HL-60 (cell line): ENCODE measurements around the gene AKAP6.

Source experiments
- DNase-seq, 2 experiments: peaks; one replicate each; pipeline ENCODE4 v3.0.0-alpha.2; 2010 to 2020; ENCODE audit warnings: low read depth in 1 of 2, low spot score in 1 of 2
- H3K27ac ChIP-seq: fragments of 250-450 bp; sonication (Bioruptor Pico); replicated peaks from 2 replicates; pipeline ENCODE4 v1.5.1; 2020; ENCODE audit warnings: mild to moderate bottlenecking, moderate library complexity
- H3K27me3 ChIP-seq: fragments of 250-450 bp; sonication (Bioruptor Pico); 2 replicates; pipeline ENCODE4 v1.5.1; 2021; ENCODE audit warnings: mild to moderate bottlenecking, moderate library complexity; ENCODE audit not compliant: insufficient read depth, poor library complexity, severe bottlenecking
- H3K4me3 ChIP-seq: replicated peaks from 2 replicates; pipeline ENCODE4 v1.5.1; 2011; ENCODE audit warnings: mild to moderate bottlenecking, control low read depth, low read length; ENCODE audit not compliant: insufficient read depth
- GABPA ChIP-seq: IDR thresholded peaks from 2 replicates; pipeline ENCODE4 v1.6.1; 2012; ENCODE audit warnings: low read depth
- POLR2AphosphoS5 ChIP-seq: IDR thresholded peaks from 2 replicates; pipeline ENCODE4 v1.6.1; 2012; ENCODE audit warnings: low read depth
- SPI1 ChIP-seq: IDR thresholded peaks from 2 replicates; pipeline ENCODE4 v1.6.1; 2012; ENCODE audit warnings: low read depth, mild to moderate bottlenecking, borderline replicate concordance
- TF ChIP-seq, protein P1 (sequence below): IDR thresholded peaks from one replicate; pipeline ENCODE4 v1.5.1; 2011; ENCODE audit warnings: low read length, control low read depth, inconsistent platforms; ENCODE audit not compliant: insufficient read depth
- TF ChIP-seq, protein P2 (sequence below): IDR thresholded peaks from 2 replicates; pipeline ENCODE4 v1.6.1; 2012; ENCODE audit warnings: low read depth; ENCODE audit not compliant: insufficient replicate concordance

The AKAP6 gene

DNA sequence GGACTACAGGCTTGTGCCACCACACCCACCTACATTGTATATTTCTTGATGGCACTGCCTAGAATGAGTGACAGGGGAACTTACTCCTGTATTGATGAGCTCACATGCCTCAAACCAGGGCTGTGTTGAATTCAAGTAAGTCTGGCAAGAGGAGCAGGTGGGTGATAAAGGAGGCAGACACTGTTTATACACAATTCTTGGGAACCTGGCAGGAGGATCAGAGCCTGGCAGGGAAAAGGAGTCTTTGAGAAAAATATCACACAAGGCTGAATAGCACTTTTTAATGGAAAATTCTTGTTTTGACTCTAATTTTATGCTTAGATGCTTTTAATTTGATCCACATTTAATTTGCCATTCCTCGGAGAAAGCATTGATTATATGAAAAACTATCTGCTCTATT, 316.5 kb downstream of the AKAP6 start:
- Histone ChIP-seq H3K27ac (no peak overlapping the region), H3K27me3 (peaks cover 2% of the 10 kb centered on the region), H3K4me3 (no peak overlapping the region)
- TF ChIP-seq POLR2AphosphoS5 (no peak), SPI1 (no peak), GABPA (no peak)
- TF ChIP-seq, protein P1, sequence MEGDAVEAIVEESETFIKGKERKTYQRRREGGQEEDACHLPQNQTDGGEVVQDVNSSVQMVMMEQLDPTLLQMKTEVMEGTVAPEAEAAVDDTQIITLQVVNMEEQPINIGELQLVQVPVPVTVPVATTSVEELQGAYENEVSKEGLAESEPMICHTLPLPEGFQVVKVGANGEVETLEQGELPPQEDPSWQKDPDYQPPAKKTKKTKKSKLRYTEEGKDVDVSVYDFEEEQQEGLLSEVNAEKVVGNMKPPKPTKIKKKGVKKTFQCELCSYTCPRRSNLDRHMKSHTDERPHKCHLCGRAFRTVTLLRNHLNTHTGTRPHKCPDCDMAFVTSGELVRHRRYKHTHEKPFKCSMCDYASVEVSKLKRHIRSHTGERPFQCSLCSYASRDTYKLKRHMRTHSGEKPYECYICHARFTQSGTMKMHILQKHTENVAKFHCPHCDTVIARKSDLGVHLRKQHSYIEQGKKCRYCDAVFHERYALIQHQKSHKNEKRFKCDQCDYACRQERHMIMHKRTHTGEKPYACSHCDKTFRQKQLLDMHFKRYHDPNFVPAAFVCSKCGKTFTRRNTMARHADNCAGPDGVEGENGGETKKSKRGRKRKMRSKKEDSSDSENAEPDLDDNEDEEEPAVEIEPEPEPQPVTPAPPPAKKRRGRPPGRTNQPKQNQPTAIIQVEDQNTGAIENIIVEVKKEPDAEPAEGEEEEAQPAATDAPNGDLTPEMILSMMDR, result no peak
- TF ChIP-seq, protein P2, sequence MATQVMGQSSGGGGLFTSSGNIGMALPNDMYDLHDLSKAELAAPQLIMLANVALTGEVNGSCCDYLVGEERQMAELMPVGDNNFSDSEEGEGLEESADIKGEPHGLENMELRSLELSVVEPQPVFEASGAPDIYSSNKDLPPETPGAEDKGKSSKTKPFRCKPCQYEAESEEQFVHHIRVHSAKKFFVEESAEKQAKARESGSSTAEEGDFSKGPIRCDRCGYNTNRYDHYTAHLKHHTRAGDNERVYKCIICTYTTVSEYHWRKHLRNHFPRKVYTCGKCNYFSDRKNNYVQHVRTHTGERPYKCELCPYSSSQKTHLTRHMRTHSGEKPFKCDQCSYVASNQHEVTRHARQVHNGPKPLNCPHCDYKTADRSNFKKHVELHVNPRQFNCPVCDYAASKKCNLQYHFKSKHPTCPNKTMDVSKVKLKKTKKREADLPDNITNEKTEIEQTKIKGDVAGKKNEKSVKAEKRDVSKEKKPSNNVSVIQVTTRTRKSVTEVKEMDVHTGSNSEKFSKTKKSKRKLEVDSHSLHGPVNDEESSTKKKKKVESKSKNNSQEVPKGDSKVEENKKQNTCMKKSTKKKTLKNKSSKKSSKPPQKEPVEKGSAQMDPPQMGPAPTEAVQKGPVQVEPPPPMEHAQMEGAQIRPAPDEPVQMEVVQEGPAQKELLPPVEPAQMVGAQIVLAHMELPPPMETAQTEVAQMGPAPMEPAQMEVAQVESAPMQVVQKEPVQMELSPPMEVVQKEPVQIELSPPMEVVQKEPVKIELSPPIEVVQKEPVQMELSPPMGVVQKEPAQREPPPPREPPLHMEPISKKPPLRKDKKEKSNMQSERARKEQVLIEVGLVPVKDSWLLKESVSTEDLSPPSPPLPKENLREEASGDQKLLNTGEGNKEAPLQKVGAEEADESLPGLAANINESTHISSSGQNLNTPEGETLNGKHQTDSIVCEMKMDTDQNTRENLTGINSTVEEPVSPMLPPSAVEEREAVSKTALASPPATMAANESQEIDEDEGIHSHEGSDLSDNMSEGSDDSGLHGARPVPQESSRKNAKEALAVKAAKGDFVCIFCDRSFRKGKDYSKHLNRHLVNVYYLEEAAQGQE, result no peak
- DNase-seq, result no peak

DNA sequence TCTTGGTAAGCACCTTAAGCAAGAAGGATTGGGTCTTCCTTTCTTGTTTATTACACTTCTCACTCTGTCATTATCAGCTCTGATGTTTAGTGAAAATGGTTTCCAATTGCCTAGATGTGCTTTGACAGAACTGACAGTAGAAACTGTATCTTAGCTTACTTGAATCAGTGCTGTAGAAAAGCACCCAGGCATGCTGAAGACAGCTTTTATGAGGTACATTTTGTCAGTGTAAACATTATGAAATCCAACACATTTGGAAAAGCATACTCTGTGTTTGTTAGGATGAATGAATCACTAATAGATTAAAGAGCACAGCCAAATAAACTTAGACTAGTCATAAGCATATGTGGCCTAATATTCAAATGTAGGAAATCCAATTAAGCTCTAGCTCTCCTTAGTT, 319.3 kb downstream of the AKAP6 start:
- no peak overlapping the region for H3K27ac ChIP-seq
- TF ChIP-seq GABPA, result no peak
- TF ChIP-seq, protein P1, result no peak
- TF ChIP-seq, protein P2, result no peak
- TF ChIP-seq POLR2AphosphoS5, result no peak
- no peak for TF ChIP-seq SPI1
- H3K4me3 ChIP-seq, result no peak overlapping the region
- H3K27me3 ChIP-seq, result peaks cover 2% of the 10 kb centered on the region
- DNase-seq, result no peak

DNA sequence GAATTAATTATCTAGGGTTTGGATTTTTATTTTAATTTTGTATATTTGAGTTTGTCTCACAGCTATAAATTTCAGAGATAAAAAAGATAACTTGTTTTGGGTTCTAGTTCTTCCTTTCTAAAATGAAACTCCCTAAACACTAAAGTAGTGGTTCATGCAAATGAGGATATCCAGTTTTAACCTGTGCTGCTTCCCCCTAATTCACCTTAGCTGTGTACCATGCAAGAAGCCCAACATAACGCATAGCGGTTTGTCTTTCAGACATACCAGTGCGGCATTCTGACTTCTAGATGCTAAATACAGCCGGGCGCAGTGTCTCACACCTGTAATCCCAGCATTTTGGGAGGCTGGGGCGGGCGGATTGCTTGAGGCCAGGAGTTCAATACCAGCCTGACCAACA, 320.9 kb downstream of the AKAP6 start:
- TF ChIP-seq SPI1, result no peak
- Histone ChIP-seq H3K27me3 (peaks cover 2% of the 10 kb centered on the region), H3K4me3 (no peak overlapping the region), H3K27ac (no peak overlapping the region)
- DNase-seq, result no peak

DNA sequence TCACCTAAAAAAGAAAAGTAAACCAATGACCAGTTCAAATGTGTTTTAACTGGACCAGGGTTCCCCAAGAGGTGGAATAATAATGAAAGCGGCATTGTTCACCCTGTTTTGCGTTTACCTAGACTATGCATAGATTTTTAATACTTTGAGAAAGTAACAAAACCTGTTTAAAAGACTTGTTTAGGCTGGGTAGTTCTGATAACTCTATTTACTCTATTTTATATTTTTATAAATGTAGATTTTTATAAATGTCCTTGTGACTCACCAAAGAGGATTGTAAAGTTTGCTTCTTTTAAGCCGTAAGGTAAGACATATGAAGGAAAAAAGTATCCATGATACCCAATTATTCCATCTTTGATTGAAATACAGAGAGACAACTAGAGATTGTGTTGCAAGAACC, 321.6 kb downstream of the AKAP6 start:
- DNase-seq, result no peak
- no peak for TF ChIP-seq POLR2AphosphoS5
- TF ChIP-seq, protein P2, result no peak
- no peak overlapping the region for H3K4me3 ChIP-seq
- no peak overlapping the region for H3K27ac ChIP-seq
- H3K27me3 ChIP-seq, result peaks cover 2% of the 10 kb centered on the region
